ENCODE measurements around the gene KRT7. TPM values are rescaled to one million over a fixed set of nuclear protein-coding genes. Genes with fewer than 3 reads are reported as not detected.

KRT7 gene
- total RNA-seq, 1 experiment from 2014 or later = 10.0 TPM

- H3K9me3 ChIP-seq (ENCODE audit: control insufficient read depth, low read depth, low read length) = no peaks in the 10 kb centered on the region
- H3K4me1 ChIP-seq (ENCODE audit: insufficient read depth, low read length) = peaks cover 2% of the 10 kb centered on the region; the same call in 1 of the 2 replicates
- H2BK120ac ChIP-seq (ENCODE audit: low read depth, low read length, poor library complexity, severe bottlenecking) = no peak overlapping the region
- no peaks in the 10 kb centered on the region for H3K36me3 Mint-ChIP-seq (ENCODE audit: insufficient read depth in 1 of 3, low read depth in 3 of 3)
- no peak overlapping the region for H2BK20ac ChIP-seq (ENCODE audit: low read depth, low read length, poor library complexity, severe bottlenecking)
- no peak overlapping the region for H3K56ac ChIP-seq (ENCODE audit: insufficient read length, low read depth, low read length)
- H3K23me2 ChIP-seq (ENCODE audit: insufficient read length, low read depth, low read length, poor library complexity, severe bottlenecking) = no peaks in the 10 kb centered on the region
- H3K23ac ChIP-seq (ENCODE audit: insufficient read length, low read depth, low read length) = no peak overlapping the region
- H4K91ac ChIP-seq (ENCODE audit: insufficient read length, low read depth, low read length) = no peak overlapping the region
- H3K27me3 Mint-ChIP-seq (ENCODE audit: low read depth) = peaks cover 14% of the 10 kb centered on the region
- H3K4me3 Mint-ChIP-seq = no peak overlapping the region
- H3K18ac ChIP-seq (ENCODE audit: insufficient read length, low read depth, low read length) = no peak overlapping the region
- H3T11ph ChIP-seq (ENCODE audit: low read length) = no peak overlapping the region
- no peaks in the 10 kb centered on the region for H3K27me3 ChIP-seq (ENCODE audit: insufficient read depth, low read length)
- H3K14ac ChIP-seq (ENCODE audit: insufficient read depth, low read length) = no peak overlapping the region
- H3K79me2 ChIP-seq (ENCODE audit: insufficient read depth, low read length) = no peaks in the 10 kb centered on the region
- no peak overlapping the region for H4K8ac ChIP-seq (replicated peaks; ENCODE audit: insufficient read length, low read depth, low read length)
- no peak overlapping the region for H3K9ac ChIP-seq (ENCODE audit: extremely low read depth, insufficient read length, low read length)
- H3K9me3 Mint-ChIP-seq = no peaks in the 10 kb centered on the region; a peak in 1 of 5 replicates
- no CpG with 5 or more reads among the region's 16 CpGs for WGBS (ENCODE audit: extremely low coverage, insufficient read length, low lambda C conversion rate)
- no peak for TF ChIP-seq CTCF (conservative IDR thresholded peaks at IDR 0.05)
- no peak overlapping the region for H2BK12ac ChIP-seq (ENCODE audit: insufficient read length, low read depth, low read length)
- no peak overlapping the region for H3K4me2 ChIP-seq (ENCODE audit: insufficient read depth, insufficient read length, low read length)
- no peak overlapping the region; a peak in 1 of 7 replicates for H3K27ac Mint-ChIP-seq
- peaks cover 38 to 58% of the 10 kb centered on the region in 2 experiments for H3K4me1 Mint-ChIP-seq
- H2BK5ac ChIP-seq (ENCODE audit: insufficient read length, low read length) = no peak overlapping the region
- H3K79me1 ChIP-seq (ENCODE audit: insufficient read depth, low read depth, low read length, poor library complexity, severe bottlenecking) = no peaks in the 10 kb centered on the region
- H4K5ac ChIP-seq (ENCODE audit: insufficient read length, low read depth, low read length) = no peak overlapping the region
- DNase-seq = no peak
- no peak overlapping the region for H3K27ac ChIP-seq (ENCODE audit: insufficient read length, low read depth, low read length)
- H2BK15ac ChIP-seq (ENCODE audit: low read depth, low read length) = no peak overlapping the region
- H2AK5ac ChIP-seq (ENCODE audit: insufficient read length, low read length) = no peak overlapping the region
- H4K20me1 ChIP-seq (ENCODE audit: control insufficient read depth, insufficient read depth, insufficient read length) = no peaks in the 10 kb centered on the region
- no peak overlapping the region for H2AFZ ChIP-seq (ENCODE audit: low read length)
- H3K4ac ChIP-seq (ENCODE audit: low read depth, low read length) = no peak overlapping the region
These were observed 47.6 kb upstream of the KRT7 start for GRCh38 chr12:52185400-52185967.
